ENCODE measurements around the gene DDAH2.

DDAH2 gene, protein sequence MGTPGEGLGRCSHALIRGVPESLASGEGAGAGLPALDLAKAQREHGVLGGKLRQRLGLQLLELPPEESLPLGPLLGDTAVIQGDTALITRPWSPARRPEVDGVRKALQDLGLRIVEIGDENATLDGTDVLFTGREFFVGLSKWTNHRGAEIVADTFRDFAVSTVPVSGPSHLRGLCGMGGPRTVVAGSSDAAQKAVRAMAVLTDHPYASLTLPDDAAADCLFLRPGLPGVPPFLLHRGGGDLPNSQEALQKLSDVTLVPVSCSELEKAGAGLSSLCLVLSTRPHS

DNA sequence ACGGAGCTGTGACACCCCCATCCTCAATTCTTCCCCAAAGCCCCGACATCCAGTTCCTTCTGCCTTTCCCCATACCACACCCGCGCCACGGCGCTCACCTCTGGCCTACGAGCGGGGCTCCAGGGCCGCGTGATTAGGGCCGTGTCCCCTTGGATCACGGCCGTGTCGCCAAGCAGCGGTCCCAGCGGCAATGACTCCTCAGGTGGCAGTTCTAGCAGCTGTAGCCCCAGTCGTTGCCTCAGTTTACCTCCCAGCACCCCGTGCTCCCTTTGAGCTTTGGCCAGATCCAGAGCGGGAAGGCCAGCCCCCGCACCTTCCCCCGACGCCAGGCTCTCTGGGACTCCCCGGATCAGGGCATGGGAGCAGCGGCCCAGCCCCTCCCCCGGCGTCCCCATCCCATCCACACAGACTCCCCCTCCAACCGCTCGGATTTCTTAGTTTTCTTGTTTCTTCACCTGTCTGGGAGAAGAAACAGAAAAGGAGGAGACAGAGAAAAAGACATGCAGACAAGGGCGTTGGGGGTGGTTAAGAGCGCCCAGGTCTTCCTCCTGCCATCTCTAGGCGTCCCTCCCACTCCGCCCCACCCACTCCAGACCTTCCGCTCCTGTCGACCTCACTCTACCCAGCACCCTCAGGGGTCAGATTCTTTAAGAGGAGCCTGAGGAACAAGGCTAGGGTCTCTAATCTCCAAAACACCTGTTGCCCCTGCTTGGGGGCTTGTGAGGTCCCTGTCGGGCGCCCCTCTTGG lies at the start of gene DDAH2:
TSS of gene DDAH2 (minus strand) at position 533 of the 748 bp plus-strand sequence. CDS start at position 395, 138 bp downstream.
- no peak for DNase-seq

DNA sequence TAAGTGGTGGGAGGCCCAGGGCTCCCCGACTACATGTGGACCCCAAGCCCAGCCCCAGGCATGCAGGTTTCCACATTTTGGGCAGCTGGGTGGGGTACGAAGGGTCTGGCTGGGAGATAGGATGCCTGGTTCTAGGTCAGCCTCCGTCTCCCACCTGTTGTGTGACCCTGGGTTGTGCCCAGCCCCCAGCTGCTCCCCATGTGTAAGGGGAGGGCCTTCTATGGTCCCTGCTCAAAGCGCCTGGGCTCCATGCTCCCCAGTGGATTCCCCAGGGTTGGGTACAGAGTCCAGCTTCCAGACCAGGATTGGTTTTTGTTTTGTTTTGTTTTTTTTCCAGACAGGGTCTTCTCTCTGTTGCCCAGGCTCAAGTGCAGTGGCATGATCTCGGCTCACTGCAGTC lies 49.1 kb upstream of the DDAH2 start:
- no peak for DNase-seq

DNA sequence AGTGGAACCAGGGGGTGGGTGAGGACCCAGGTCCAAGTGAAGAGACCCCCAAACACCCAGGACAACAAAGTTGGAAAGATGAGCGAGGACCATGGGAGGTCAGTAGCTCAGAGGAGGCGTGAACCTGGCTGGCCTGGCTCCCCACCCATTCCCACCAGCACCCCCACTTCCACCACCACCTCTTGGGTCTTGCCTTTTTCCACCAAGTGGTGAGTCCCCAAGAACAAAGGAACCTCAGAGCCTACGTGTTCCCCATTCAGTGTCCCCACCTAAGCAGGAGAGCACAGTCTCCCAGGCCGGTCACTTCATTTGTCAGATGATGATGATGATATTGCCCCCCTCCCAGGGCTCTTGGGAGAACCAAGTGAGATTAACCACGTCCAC lies 48.6 kb upstream of the DDAH2 start:
- no peak for DNase-seq

DNA sequence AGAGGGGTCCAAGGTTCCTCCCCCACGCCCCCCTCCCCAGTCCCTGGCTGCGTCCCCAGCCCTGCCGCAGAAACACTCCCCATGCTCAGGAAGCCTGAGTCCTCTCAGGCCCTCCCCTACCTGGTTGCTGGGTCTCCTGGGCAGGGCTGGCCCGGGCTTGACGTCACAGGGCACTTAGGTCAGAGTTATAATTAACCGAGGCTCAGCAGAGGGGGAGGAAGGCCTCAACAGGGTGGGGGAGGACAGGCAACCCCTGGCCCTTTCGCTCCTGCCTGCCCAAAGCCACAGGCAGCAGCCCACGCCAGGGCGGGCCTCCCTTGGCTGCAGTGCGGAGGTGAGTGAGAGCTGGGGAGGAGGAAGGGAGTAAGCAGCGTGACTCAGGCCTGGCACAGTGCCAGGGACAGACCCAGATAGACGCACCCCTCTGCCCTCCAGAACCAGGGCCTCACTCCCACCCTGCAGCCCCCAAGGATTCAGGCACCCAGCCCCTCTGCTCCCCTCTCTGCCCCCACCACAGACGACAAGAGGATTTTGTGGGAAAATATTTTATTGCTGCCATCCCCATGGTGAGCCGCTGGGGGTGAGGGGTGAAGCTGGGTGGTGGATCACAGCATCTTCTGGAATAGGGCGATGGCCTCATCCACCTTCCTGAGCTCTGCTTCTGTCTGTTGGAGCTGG lies 48.0 kb upstream of the DDAH2 start, which contains the start of gene VWA7:
TSS of gene VWA7 (minus strand) at position 340 of the 678 bp plus-strand sequence. CDS start 549 bp downstream, outside the sequence.
- DNase-seq = peak; percentile 46

DNA sequence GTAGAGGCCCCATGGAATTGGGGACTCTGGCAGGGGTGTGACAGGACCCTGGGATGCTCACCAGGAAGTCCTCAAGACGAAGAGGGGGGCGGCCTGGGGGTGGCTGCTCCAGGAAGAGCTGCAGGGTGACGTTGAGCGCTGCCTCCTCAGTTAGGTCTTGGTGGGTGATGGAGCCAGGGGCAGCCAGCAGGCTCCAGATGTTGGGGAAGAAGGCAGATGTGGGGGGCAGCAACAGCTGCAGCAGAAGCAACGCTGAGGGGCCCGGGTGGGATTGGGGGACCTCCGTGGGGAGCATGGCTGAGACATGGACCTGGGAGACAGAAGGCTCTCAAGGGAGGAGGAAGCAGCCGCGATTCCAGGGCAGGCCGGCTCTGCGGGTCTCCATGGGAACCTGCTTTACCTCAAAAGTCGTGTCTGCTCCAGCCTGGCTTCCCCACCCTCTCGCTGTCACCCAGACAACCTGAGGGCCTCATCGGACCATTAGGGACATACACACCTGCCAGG lies 47.4 kb upstream of the DDAH2 start:
- peak; percentile 46 for DNase-seq

DNA sequence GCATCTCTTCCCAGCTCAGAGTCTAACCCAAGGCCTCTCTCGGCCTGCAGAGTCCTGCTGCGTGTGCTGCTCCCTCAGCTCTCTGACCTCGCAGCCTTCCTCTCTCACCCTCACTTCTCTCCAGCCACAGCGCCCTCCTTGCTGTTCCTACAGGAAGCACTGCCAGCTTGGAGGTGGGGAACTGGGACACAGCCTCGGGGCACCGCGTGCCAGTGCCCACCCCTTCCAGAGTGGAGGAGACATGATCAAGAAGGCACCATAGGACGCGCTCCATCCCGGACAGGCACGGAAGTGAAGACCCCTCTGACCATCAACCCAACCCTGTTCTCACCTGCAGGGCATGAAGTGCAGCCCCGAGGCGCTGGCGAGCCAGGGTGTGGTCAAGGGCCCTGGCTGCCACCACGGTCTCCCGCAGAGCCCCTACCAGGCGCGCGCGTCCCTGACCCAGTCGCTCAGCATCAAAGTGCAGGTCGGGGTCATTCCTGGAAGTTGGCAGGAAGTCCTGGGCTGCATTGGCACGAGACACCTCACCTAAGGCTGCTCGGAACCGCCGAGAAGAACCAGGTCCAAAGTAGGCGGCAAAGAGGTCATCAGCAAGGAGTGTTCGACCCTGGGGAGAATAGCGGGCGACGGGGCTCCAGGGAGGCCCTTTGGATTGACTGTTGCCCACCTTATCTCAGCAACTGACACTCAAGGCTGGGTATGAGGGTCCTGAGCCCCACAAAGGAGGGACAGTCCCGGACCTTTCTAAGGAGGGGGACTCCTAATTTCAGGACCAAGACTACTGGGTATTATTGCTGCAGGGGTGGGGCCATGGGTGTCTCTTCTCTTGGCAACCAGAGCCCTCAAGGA lies 46.8 kb upstream of the DDAH2 start:
- no peak for DNase-seq

DNA sequence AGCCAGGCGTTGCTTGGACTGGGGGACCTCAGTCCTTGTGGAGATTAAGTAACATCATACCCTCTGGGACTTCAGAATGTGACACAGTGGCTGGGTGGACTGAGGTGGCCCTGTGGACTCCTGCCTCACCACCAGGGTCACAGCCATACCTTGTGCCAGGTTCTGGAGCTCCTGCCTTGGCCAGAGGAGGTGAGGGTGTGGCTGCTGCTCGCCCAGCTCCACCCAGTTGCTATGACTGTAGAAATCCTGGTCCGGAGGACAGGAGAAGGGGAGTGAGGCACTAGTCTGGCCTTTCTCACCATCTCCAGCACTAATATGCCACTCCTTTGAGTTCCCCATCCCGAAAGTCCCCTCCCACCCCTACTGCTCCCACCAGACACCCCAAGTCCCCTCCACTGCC lies 46.1 kb upstream of the DDAH2 start:
- DNase-seq = no peak

DNA sequence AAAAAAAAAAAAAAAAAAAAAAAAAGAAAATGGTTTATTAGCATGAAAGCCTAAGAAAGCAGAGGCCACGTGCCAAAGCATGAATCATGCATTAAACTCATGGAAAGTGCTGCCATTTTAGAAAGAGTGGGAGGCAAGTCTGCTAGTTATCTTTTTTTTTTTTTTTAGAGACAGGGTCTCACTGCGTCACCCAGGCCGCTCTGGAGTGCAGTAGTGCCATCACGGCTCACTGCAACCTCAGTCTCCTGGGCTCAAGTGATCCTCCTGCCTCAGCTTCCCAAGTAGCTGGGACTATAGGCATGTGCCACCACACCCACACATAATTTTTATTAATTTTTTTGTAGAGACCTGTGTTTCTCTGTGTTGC lies 42.9 kb upstream of the DDAH2 start:
- no peak for DNase-seq

DNA sequence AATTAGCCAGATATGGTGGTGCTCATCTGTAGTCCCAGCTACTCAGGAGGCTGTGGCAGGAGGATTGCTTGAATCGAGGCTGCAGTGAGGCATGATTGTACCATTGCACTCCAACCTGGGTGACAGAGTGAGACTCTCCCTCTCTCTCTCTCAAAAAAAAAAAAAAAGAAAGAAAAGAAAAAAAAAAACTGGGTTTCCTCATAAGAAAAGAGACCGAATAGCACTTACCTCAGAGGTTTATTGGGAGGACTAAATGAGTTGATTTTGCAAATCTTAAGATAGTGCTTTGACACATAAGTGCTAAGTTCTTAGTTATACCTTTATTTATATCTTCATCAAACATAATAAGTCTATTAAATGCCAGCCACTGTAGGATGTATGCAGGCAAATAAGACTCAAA lies 41.8 kb upstream of the DDAH2 start:
- DNase-seq = no peak

DNA sequence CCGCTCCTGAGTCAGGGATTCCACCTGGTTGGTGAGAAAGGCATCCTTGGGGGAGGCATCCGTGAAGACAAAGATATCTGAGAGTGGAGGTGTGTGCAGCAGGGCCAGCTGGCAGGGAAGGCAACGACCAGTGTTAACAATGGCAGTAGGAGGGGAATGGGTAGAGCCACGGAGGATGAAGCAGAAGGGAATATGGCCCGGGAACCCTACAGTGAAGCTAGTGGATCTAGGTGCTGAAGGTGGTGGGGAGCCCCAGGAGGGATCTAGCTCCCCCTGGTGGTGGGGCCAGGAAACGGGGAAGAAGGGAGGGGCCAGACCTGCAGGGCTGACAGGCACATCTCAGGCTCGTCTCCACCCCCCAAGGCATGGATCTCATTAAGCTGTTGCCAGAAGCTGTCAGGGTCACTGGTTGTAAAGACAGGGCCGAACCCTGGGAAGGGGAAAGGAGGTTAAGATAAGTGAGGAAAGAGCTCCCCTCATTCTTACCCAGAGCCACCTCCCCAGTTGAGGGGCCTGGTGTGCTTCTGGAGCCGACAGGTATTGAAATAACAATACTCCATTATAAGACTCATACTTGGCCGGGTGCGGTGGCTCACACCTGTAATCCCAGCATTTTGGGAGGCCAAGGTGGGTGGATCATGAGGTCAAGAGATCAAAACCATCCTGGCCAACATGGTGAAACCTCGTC lies 40.7 kb upstream of the DDAH2 start:
- DNase-seq = peak; percentile 24

DNA sequence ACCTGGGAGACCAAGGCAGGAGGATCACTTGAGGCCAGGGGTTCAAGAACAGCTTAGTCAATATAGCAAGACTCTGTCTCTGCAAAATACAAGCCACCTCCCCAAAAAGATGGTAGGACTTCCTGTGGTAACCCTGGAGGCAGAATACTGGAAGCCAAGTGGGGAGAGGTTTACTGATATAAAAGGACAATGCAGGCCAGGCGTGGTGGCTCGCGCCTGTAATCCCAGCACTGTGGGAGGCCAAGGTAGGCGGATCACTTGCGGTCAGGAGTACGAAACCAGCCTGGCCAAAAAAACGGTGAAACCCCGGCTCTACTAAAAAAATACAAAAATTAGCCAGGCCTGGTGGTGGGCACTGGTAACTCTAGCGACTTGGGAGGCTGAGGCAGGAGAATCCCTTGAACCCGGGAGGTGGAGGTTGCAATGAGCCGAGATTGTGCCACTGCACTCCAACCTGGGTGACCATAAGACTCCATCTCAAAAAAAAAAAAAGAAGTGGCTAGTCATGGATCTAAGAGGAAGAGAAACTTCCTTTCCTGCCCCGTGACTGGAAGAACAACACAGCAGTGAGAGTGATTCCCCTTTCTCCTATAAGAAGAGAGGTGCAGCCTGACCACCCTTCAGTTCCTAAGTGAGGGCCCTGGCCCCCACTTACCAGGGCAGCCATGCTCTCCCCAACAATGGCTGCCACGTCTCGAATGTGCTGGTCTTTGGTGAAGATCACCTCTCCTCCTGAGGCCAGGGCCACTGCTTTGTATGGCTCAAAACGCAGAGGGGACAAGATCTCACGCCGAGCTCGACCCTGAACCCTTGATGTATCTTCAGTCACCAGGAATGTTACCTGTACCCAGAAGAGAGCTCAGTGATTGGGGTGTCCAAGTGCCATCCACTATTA lies 39.5 kb upstream of the DDAH2 start:
- no peak for DNase-seq

DNA sequence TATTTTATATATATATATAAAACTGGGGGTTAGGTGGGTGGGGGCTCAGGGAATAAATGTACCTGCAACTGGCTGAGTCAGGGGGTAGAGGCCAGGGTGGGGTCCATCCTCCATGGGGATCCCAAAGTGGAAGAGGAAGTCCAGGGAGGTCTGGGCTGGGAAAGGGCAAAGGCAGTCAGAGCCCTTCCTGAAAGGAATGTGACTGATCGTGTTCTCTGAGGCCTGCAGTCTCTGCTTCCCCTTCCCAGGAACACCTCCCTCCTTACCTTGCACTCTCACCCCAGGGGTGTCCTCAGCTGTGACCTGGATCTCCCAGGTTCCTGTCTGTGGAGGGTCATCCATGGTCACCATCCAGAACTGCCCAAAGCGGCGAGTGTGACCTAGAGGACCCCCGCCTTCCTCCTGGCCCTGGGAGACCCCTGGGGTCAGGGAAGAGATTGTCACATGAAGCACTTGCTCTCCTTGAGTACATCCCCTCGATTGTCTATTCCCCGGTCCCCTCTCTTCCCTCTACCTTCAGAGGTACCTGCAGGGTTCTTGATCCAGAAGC lies 38.1 kb upstream of the DDAH2 start:
- no peak for DNase-seq

DNA sequence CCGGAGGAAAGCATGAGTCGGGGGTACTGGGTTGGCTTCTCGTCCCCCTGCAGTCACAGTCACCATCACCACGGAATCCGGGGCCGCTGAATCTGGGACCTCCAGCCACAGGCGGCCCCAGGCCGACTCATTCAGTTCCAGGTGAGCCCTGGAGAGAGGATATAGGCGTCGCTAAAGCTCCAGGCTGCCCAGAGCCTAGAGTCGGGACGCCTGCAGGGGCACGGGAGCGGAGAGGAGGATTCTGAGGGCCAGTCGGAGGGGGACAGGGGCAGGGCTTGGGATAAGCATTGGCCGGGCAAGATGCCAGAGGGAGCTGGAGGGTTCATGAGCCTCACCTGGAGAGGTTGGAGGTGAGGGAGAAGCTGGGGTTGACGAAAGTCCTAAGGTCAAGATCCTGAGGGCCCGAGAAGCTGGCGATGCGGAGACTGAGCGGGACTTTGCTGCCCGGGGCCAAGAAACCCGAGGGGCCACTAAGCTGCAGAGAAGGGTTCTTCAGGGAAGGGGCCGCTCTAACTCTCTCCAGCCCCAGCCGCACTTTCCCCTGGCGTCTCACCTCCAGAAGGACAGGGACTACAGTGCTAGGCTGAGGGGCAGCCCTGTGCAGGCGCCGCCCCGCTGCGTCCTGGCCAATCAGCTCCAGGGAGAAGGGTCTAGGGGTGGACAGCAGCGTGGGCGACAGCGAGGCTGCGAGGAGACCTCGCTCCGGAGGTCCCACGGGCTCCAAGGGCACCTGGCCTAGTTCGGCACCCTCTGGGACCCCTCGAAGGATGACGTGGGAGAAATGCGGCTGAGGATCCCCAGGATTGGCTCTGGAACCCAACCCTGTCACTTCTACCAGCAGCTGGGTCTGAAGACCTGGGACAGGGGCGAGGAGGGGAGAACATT lies 37.1 kb upstream of the DDAH2 start:
- DNase-seq = no peak

DNA sequence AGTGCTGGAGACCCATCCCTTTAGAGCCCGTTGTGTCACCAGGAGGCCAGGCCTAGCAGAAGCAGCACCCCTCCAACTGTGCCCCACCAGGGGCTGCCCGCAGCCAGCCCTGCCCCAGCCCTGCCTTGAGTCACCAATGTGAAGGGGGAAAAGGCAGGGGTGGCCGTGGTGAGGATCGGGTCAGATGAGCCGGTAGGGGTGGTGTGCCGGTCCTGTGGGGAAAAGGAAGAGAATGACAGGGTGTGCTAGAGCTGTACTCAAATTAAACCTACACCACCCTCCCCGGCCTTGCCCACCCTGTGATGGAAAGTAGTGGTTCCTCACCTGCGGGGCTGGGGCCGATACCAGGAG lies 36.4 kb upstream of the DDAH2 start:
- DNase-seq = no peak

DNA sequence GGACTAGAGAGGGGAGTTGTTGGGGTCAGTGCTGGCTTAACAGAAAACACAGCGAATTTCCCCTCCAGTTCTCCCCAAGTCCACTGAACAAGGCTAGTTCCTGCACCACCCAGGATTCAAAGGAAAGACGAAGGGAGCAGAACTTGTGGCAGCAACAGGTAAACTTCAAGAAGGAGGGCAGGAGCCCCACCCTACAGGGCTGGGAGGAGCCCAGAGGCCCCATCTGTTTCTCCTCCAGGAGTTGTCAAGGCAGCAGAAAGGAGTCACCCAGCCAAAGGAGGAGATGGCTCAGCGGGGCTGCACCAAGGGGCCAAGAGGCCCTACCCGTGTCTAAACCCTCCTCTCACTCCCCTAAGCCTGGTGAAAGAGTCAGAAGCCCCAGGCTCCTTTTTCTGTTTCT lies 35.1 kb upstream of the DDAH2 start:
- DNase-seq = no peak

DNA sequence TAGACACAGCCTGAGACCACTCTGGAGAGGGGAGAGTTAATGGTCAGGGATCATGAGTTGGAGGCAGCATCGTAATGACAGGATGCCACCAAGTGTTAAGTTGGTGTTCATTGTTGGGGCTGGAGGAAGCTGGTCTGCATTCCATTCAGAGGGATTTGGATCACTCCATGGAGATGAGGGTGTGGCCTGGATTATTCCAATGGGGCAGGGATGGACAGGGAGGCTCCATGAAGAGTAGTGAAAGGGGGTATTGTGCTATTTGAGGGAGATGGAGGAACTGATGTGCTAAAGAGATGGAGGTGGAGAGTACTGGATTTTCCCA lies 34.5 kb upstream of the DDAH2 start:
- DNase-seq = no peak

DNA sequence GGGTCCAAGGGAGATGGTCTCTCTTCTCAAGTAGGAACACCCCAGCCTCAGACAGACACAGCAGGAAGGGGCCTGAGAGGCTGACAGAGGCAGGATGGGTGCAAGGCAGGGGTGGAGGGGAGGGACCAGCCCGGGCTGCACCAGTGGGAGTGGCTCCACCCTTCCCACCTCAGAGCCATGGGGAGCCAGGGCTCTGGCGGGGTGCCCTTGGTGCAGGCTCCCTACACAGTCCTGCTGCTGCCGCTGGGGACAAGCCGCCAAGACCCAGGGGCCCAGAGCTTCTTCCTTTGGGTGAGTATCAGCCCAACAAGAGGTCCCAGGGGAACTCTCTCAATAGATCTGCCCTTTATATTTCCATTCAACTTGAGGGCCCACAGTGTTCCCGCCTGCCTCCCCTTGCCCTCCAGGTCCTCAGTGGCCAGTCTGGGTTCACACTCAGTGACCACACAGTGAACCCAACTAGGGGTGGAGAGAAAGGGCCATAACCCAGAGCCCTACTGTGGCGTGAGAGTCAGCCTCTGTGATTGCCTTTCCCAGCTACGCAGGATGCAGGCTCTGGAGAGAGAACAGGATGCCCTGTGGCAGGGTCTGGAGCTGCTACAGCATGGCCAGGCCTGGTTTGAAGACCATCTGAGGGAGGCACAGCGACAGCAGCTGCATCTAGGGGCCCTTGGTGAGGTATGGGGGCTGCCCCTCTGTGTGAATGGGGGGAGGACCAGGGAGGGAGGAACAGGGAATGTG lies 33.9 kb upstream of the DDAH2 start:
- DNase-seq = no peak

DNA sequence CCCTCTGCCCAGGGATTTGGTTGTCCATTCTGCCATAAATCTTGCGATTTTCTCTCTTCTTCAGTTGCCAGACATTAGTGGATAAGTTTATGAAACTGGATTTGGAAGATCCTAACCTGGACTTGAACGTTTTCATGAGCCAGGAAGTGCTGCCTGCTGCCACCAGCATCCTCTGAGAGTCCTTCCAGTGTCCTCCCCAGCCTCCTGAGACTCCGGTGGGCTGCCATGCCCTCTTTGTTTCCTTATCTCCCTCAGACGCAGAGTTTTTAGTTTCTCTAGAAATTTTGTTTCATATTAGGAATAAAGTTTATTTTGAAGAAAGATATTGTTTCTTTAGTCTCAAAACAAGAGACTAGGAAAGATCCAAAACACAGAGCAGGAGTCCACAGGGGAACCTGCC lies 33.3 kb upstream of the DDAH2 start, which contains the start of gene SAPCD1:
TSS of gene SAPCD1 (plus strand) at position 301 of the 400 bp plus-strand sequence. CDS start 399 bp downstream, outside the sequence.
- no peak for DNase-seq

DNA sequence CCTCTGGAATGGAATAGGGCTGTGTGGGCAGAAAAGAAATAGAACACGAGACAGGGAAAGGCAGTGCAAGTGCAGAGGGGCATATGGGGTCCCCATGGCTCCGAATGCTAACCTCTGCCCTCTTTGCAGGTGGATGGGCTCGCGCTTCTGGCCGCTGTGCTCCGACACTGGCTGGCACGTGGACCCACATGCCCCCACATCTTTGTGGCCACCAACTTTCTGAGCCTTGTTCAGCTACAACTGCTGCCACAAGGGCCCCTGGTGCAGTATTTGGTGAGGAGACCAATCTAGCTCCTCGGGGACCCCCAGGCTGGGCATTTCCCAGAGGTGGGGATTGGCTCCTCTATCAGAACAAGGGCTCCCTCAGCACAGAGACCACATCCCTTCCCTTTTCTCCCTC lies 32.2 kb upstream of the DDAH2 start:
- no peak for DNase-seq
